NT2/D1 (cell line): Measurements from ENCODE around the gene WDR7.

Experiments used
- SUZ12 ChIP-seq: IDR thresholded peaks from 2 replicates; pipeline ENCODE4 v1.6.1; 2011; ENCODE audit not compliant: insufficient read length, insufficient read depth; ENCODE audit errors: extremely low read depth
- YY1 ChIP-seq: IDR thresholded peaks from 2 replicates; pipeline ENCODE4 v1.6.1; 2011; ENCODE audit not compliant: insufficient read length, insufficient read depth
- ZNF274 ChIP-seq: IDR thresholded peaks from 2 replicates; pipeline ENCODE4 v1.6.1; 2011; ENCODE audit warnings: mild to moderate bottlenecking, low read depth, low read length

- TF ChIP-seq ZNF274 = no peak
- TF ChIP-seq SUZ12 = no peak
- TF ChIP-seq YY1 = no peak
Observed at GRCh38 chr18:57038395-57038794, 387.2 kb downstream of the WDR7 start.
